ENCODE measurements around the gene SMARCA1.

Gene SMARCA1

DNA sequence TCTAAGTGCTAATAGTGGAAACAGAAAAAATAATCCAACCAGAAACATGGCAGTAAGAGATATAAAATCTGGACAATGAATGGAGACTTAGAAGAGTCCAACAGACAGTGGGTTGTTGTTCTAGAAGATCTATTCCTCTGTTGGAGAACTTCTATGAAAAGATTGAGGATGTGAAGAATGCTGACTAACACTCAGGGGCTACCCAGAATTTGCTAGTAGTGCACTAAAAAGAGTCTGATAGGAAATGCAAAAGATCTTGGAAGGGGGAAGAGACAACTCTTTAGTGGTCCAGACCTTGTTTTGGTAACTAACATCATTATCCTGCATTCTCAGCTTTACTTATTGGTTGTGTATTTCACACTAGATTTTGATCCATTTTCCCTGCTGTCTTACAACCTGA lies 77.9 kb downstream of the SMARCA1 start:
- TF ChIP-seq GATA2 (IDR thresholded peaks at IDR 0.05; ENCODE audit: low read depth, low read length) (no peak), GATA3 (IDR thresholded peaks at IDR 0.05; ENCODE audit: low read depth, low read length) (no peak)

DNA sequence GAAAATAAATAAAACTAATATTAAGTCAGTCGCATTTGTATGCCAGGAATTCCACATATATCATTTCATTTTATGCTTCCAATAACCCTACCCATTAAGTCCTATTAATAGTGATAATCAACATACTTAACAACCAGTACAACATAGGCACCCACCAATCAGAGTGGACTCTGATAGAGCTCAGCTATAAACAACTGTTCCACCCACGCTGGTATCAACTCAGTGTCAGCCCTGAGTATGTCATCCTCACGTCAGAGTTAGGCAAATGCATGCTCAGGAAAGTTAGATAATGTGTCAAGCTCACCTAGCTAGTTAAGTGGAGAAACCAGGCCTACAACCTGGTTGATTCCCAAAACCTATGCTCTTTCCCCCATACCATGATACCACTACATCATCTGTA lies 89.3 kb downstream of the SMARCA1 start:
- TF ChIP-seq GATA3 (IDR thresholded peaks at IDR 0.05; ENCODE audit: low read depth, low read length), result no peak
- no peak for TF ChIP-seq GATA2 (IDR thresholded peaks at IDR 0.05; ENCODE audit: low read depth, low read length)

DNA sequence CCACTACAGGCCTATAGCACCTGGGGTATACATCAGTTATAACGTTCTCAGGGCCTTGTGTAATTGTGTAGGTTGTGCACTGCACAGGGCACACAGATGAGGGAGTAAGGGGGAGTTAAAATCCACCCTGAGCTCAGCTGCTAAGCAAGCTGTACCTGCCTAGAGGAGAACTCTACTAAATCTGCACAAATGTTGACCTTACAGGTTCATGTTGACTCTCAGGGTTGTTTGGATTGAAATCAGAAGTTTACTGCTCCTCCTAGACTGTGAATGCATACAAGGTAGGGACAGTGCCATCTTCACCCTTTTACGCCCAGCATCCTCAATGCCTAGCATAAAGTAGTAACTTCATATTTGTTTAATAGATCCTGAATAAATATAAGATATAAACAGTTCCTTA lies 89.8 kb downstream of the SMARCA1 start:
- no peak for TF ChIP-seq GATA2 (IDR thresholded peaks at IDR 0.05; ENCODE audit: low read depth, low read length)
- TF ChIP-seq GATA3 (IDR thresholded peaks at IDR 0.05; ENCODE audit: low read depth, low read length), result no peak

DNA sequence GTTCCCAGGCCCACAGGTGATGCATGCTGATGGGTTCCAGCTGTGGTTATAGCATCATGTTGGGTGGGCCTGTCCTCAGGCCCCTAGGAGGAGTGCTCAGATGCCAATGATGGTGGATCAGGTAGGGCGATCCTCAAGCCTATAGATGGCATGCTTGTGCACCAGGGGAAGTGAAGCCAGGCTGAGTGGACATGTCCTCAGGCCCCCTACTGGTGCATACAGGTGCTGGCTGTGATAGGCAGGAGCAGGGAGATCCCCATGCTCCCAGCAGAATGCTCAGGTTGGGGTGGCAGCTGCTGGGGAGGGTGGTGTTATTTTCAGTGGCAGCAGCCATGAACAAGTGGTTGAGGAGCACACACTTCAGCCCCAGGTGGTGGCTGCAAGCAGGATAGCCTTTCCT lies 96.0 kb downstream of the SMARCA1 start:
- TF ChIP-seq GATA2 (IDR thresholded peaks at IDR 0.05; ENCODE audit: low read depth, low read length), result no peak
- no peak for TF ChIP-seq GATA3 (IDR thresholded peaks at IDR 0.05; ENCODE audit: low read depth, low read length)

DNA sequence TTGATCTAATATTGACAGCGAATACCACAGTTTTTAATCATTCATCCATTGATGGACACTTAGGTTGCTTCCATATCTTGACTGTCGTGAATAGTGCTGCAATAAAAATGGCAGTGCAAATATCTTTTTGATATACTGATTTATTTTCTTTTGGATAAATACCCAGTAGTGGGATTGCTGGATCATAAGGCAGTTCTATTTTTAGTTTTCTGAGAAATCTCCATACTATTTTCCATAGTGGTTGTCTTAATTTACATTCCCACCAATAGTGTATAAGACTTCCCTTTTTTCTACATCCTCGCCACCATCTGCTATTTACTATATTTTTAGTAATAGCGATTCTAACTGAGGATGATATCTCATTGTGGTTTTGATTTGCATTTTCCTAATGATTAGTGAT lies 100.1 kb downstream of the SMARCA1 start:
- no peak for TF ChIP-seq GATA3 (IDR thresholded peaks at IDR 0.05; ENCODE audit: low read depth, low read length)

DNA sequence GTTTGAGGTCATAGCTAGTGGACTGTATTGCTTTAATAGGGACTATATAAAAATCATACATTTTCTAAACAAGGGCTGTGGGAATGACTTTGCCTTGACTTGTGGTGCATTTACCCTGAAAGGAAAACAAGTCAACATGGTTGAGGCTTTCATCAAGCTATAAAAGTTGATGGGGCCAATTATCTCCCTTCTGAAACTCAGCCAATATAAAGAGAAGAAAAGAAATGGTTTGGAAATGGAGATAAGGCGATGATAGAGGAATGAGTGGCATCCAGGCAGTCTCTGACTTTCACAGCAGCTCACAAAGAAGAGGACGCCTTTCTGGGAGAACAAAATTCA lies 118.7 kb downstream of the SMARCA1 start:
- no peak for TF ChIP-seq GATA3 (IDR thresholded peaks at IDR 0.05; ENCODE audit: low read depth, low read length)
- no peak for TF ChIP-seq GATA2 (IDR thresholded peaks at IDR 0.05; ENCODE audit: low read depth, low read length)

DNA sequence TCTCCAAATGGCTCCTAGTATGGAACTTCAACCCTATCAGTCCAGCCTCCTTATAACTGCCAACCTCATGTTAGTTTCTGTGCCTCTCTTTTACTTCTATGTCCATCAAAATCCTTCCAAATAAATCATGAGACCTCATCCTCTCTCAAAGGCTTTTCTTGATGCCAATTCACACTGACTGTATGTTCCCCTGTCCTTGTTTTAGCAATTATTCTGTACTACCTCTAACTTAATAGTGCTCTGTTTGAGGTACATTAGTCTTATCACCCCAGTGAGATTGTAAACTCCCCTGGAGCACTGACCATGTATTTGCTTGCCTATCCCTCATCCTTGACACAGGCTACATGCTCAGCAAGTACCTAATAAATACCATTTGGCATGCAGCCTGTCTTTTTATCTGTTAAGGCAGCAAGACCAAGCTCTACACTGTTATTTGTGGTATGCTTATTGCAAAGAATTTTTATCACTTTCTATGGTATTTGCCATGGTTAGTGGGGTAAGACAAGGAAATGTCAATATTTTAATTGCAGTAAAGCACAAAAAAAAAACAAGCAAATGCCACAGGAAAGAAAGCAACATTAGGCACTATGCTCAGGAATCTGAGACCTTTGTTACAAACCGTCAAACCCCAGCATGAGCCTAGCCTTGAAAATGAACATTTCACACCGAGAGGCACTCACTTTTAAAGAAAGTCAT lies 119.2 kb downstream of the SMARCA1 start:
- TF ChIP-seq GATA3 (IDR thresholded peaks at IDR 0.05; ENCODE audit: low read depth, low read length), result no peak
- no peak for TF ChIP-seq GATA2 (IDR thresholded peaks at IDR 0.05; ENCODE audit: low read depth, low read length)

Measured in SH-SY5Y (cell line).